Epidermal melanocyte (primary cell): Measurements from ENCODE around the gene SGCD.
A peak's percentile ranks its signal among the peaks of the same experiment; 100 is the strongest.
"Not testable (repeated sequence)": the region's sequence is repeated elsewhere in the genome, so short reads cannot be mapped to it uniquely, and the experiment has no call there.

Experiments
- DNase-seq: peaks from one replicate; pipeline ENCODE4 v3.0.0; 2011; ENCODE audit warnings: low spot score; ENCODE audit not compliant: insufficient read length

The SGCD gene

GRCh38 chr5:156623381-156624040, 296.5 kb downstream of the SGCD start:
- no peak for DNase-seq

GRCh38 chr5:156624686-156625085, 297.7 kb downstream of the SGCD start:
- DNase-seq = no peak

DNA sequence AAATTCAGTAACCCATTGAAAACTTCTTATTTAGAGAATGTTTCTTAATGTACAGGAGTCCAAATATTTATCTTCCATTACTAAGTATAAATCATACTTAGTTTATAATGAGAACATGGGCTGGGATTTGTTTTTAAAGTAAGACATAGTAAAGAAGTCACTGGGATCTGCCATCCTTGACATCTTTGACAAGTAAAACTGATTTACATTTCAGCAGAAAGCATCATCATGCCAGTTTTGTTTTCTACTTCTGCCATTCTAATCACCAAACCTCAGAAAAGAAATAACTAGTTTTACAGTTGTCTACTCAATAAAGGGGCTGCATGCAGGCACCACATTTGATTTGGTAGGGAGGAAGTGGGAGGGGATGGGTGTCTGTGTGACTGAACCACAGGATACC, 301.5 kb downstream of the SGCD start:
- DNase-seq = no peak

DNA sequence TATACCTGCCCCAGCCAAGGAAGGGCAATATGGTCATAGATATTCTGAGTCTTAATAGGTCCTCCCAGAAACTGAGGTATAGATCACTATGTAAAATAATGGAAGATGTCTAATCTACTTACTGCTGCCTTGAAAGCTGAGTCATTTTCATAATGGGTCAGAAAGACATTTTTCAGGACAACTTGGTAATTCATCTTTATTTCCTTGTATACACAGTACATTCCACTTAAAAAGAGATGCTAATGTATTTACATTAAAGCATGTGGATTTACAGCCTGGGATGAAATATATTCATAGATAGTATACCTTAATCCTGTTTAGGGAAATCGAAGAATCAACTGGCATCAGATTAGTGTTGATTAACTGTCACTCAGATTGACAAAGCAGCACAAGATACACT, 304.0 kb downstream of the SGCD start:
- no peak for DNase-seq

GRCh38 chr5:156634301-156634700, 307.3 kb downstream of the SGCD start:
- DNase-seq = no peak

GRCh38 chr5:156640691-156641241, 313.8 kb downstream of the SGCD start:
- peak; percentile 40 for DNase-seq

- DNase-seq = no peak
Observed at GRCh38 chr5:156641686-156642085, 314.7 kb downstream of the SGCD start.

DNA sequence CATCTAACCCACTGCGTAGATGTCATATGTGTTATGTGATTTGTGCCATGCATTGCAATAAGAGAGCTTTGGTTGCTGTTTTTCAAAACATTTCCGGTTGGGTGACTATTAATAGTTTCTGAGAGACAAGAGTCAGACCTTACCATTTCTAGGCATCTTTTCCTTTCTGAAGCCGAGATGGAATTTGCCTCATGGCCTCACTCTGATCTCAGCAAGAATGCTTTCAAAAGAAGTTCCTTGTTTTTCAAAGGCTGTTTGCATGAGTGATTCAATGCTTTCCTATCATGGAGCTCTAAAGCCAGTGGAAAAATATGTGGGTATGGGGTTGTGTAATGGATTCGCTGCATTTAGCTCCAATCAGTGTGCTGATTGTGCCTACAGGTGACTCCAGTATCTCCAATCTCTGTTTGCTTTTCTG, 320.1 kb downstream of the SGCD start:
- DNase-seq = no peak

DNA sequence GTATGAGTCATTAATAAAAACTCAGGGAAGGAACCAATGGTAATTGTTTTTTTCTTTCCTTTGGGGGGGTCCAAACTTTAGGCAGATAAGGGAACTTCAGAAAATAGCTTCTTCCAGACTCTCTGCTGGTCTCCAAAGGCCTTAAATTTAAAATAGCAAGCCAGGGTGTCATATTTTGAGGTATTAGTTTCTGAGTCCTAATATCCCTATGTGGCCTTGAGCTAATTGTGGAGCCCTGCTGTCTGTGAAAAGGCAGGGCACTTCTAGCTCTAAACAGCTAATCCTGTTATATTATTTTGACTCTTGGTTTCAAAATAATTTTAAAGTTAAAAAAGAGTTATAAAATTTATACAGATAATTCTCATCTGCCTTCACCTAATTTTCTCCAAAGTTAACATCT, 327.5 kb downstream of the SGCD start:
- no peak for DNase-seq

GRCh38 chr5:156655732-156656131, 328.8 kb downstream of the SGCD start:
- no peak for DNase-seq

DNA sequence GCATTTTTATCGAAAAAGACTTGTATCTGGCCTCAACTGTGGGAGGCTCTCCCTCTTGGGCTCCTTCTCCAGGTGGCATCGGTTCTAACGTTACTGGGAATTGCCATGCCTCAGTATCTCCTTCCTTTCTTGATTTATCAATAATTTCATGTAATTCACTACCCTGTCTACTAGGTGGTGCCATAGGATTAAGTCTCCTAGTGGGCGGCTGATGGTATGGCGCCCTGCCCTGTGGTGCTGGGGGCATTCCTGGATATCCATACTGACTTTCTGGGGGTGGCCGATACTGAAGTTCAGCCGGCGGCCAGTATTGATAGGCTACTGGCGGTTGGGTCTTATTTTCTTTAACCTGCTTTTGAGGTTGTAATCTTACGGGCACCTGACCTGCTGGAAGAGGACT, 337.9 kb downstream of the SGCD start:
- DNase-seq = not testable (repeated sequence)

DNA sequence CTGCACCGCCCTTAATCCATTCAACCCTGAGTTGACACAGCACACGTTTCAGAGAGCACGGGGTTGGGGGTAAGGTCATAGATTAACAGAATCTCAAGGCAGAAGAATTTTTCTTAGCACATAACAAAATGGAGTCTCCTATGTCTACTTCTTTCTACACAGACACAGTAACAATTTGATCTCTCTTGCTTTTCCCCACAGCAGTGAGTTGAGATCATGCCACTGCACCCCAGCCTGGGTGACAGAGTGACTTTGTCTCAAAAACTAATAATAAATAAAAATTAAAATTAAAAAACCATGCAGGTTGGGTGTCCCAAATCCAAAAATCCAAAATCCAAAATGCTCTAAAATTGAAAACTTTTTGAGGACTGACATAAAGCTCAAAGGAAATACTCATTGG, 339.7 kb downstream of the SGCD start:
- DNase-seq = not testable (repeated sequence)

GRCh38 chr5:156667616-156668015, 340.7 kb downstream of the SGCD start:
- no peak for DNase-seq

DNA sequence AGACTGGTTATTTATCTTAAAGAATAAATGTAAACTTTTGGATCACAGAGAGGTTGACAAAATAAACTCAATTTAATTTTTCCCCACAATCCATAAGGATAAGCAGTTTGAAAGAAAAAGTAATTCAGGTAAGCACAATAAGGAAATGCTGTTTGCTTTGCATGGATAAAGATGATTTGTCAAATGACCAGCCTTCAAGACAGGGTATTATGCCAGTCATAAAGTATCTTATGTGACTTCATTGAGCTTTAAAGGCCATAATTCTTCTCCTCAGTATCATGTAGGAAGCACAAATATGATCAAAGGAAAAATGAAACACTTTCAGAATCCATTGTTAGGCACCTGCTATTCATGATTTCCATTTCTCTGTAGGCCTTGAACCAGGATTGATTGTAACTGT, 342.5 kb downstream of the SGCD start:
- no peak for DNase-seq

GRCh38 chr5:156670615-156671014, 343.7 kb downstream of the SGCD start:
- no peak for DNase-seq

DNA sequence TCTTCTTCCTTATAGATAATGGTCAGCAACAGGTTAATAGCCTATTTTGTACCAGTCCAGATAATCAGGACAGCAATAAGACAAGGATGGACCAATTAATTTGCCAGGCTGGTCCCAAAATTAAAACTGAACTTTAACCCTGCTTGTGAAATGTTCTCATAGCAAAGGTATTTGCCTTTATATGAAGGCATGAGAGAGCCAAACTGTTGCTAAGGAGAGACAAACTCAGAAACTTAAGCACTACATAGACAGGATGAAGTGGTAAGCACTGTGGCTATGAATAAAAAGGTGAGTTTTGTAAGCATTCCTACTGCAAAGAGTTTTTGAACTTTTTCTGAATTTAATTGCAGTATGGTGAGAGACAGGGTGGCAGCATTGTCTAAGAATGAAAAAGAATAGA, 348.4 kb downstream of the SGCD start:
- no peak for DNase-seq

DNA sequence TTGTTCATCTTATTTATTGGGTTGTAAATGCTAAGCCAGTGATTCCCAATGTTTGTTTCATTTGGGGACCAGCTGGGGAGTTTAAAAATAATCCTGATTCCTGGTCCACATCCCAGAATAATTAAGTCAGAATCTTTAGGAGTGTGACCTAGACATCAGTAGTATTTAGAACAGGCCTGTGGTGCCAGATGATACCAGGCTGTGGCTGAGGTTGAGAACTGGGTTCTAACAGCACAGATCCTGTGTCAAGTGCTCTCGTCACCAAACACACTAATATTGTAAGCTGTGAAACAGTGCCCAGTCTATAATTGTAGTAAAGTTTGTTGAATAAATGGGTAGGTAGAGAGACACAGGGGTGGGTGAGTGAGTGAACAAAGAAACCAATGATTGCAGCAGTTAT, 351.0 kb downstream of the SGCD start:
- no peak for DNase-seq

DNA sequence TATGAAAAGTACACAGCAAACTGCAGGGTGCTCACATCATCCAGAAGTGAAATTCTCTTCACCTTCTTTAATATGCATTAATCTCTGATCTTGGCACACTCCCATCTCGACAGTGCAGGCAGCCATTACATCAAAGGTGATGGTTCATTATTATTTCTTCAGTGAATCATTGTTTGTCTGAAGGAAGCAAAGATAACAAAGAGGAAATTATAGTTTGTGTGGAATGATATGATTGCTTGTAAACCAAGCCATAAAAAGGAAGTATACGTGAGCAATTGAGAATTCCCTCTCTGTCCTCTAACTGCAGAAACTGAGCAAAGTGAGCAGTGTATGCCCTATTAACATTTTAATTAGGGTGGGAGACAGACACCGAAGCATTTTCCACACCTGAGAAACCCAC, 351.5 kb downstream of the SGCD start:
- no peak for DNase-seq

- no peak for DNase-seq
Observed at GRCh38 chr5:156680831-156681230, 353.9 kb downstream of the SGCD start.

GRCh38 chr5:156681265-156681664, 354.3 kb downstream of the SGCD start:
- DNase-seq = no peak

DNA sequence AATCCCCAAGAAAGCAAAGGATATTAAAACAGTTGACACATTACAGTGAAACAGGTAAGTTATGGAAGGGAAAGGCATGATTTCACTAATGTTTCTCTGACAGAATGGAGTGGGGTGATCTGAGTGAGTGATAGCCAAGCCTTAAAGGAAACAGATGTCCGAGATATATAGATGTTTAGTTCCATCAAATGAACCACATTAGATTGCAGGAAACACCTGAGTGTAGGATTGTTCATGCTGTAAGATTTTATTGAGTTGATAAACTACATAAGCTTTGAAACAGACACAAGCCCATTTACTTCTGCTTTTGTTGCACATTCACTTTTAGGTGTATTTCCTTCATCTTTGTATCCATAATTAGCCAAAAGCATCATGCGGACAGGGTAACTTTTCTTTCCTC, 356.0 kb downstream of the SGCD start:
- DNase-seq = no peak

- DNase-seq = no peak
Observed at GRCh38 chr5:156683509-156683908, 356.5 kb downstream of the SGCD start.

GRCh38 chr5:156684216-156684615, 357.3 kb downstream of the SGCD start:
- DNase-seq = no peak

- no peak for DNase-seq
Observed at GRCh38 chr5:156685481-156685880, 358.5 kb downstream of the SGCD start.
